GM18951 (cell line): ENCODE measurements around the gene PLGRKT.
"Not testable (repeated sequence)": the region's sequence is repeated elsewhere in the genome, so short reads cannot be mapped to it uniquely, and the experiment has no call there.

ENCODE experiments used
- POLR2A ChIP-seq: IDR thresholded peaks from 4 replicates; pipeline ENCODE4 v1.6.1; 2011; ENCODE audit warnings: mild to moderate bottlenecking; ENCODE audit not compliant: insufficient read length, insufficient read depth; ENCODE audit errors: extremely low read depth
- in situ Hi-C: fragments of 300-500 bp; cut with MboI; formaldehyde crosslinking; loops from one replicate; pipeline ENCODE4 v1.12.0; 2022; ENCODE audit warnings: low sequenced_read_pairs, mixed read lengths, inconsistent platforms; ENCODE audit not compliant: unreplicated experiment

Gene PLGRKT

GRCh38 chr9:5468850-5469249 lies 31.1 kb upstream of the PLGRKT start:
- no peak for TF ChIP-seq POLR2A
- in situ Hi-C loops: no loop called here

GRCh38 chr9:5466766-5467165 lies 29.0 kb upstream of the PLGRKT start:
- TF ChIP-seq POLR2A: no peak
- in situ Hi-C loops: no loop called here

GRCh38 chr9:5466005-5466404 lies 28.3 kb upstream of the PLGRKT start:
- in situ Hi-C loops: no loop called here
- TF ChIP-seq POLR2A: no peak

GRCh38 chr9:5464831-5465330 lies 27.2 kb upstream of the PLGRKT start:
- in situ Hi-C loops: not testable (repeated sequence)

- in situ Hi-C loops: no loop called here
- TF ChIP-seq POLR2A: no peak
Observed at GRCh38 chr9:5460157-5460556, 22.4 kb upstream of the PLGRKT start.

GRCh38 chr9:5459289-5459829 lies 21.6 kb upstream of the PLGRKT start:
- in situ Hi-C loops: no loop called here
- no peak for TF ChIP-seq POLR2A

- in situ Hi-C loops: no loop called here
- no peak for TF ChIP-seq POLR2A
Observed at GRCh38 chr9:5455181-5455580, 17.5 kb upstream of the PLGRKT start.

GRCh38 chr9:5453673-5454072 lies 15.9 kb upstream of the PLGRKT start:
- in situ Hi-C loops: no loop called here
- no peak for TF ChIP-seq POLR2A

- no peak for TF ChIP-seq POLR2A
- in situ Hi-C loops: no loop called here
Observed at GRCh38 chr9:5453004-5453403, 15.3 kb upstream of the PLGRKT start.

GRCh38 chr9:5452286-5452609 lies 14.5 kb upstream of the PLGRKT start:
- in situ Hi-C loops: no loop called here

GRCh38 chr9:5450359-5451091 lies 12.8 kb upstream of the PLGRKT start, which contains the start of gene CD274:
CD274 (plus strand) TSS chr9:5450542; CDS start chr9:5456114, 5,572 bp downstream.
- peak; percentile 91 for TF ChIP-seq POLR2A
- in situ Hi-C loops: no loop called here

More at GRCh38 chr9:5452286-5452609, 14.5 kb upstream of the PLGRKT start:
- TF ChIP-seq POLR2A: no peak

- no peak for TF ChIP-seq POLR2A
- in situ Hi-C loops: loop anchor here (10.0 kb wide), 1 partner anchor 695 kb away; no protein-coding TSS in a partner anchor
Observed at GRCh38 chr9:5449521-5450358, 12.0 kb upstream of the PLGRKT start.

GRCh38 chr9:5448461-5449435 lies 11.0 kb upstream of the PLGRKT start:
- in situ Hi-C loops: loop anchor here (10.0 kb wide), 1 partner anchor 694 kb away; no protein-coding TSS in a partner anchor
- TF ChIP-seq POLR2A: no peak

- in situ Hi-C loops: loop anchor here (10.0 kb wide), 1 partner anchor 693 kb away; no protein-coding TSS in a partner anchor
- TF ChIP-seq POLR2A: no peak
Observed at GRCh38 chr9:5448016-5448415, 10.3 kb upstream of the PLGRKT start.
